BJ (cell line): Measurements from ENCODE around the gene PKD1L1. TPM values are rescaled to one million over a fixed set of nuclear protein-coding genes. Genes with fewer than 3 reads are reported as not detected.
A peak's percentile ranks its signal among the peaks of the same experiment; 100 is the strongest.

Experiments used
- CTCF ChIA-PET: fragments of 350-600 bp; formaldehyde crosslinking; extraction: SDS; loops from one replicate; lab custom pipeline; 2021; ENCODE audit warnings: antibody characterized with exemption, inconsistent platforms; lab: Yijun Ruan, JAX
- POLR2A ChIA-PET: fragments of 300-600 bp; sonication (Branson Sonifier 250); formaldehyde crosslinking; extraction: SDS; loops from one replicate; lab custom pipeline; 2021; ENCODE audit warnings: antibody characterized with exemption; lab: Charles Lee
- DNase-seq: peaks from one replicate; pipeline ENCODE4 v3.0.0-alpha.2; 2011; ENCODE audit warnings: low read depth
- H3K27me3 ChIP-seq: 2 replicates; pipeline ENCODE4 v1.6.0; 2011; ENCODE audit warnings: low read length; ENCODE audit not compliant: control insufficient read depth, insufficient read depth
- H3K36me3 ChIP-seq: 2 replicates; pipeline ENCODE4 v1.5.1; 2011; ENCODE audit warnings: low read length; ENCODE audit not compliant: control insufficient read depth, insufficient read depth
- H3K4me3 ChIP-seq: 2 replicates; pipeline ENCODE4 v1.5.1; 2011; ENCODE audit warnings: low read depth, mild to moderate bottlenecking, control low read depth, low read length
- CTCF ChIP-seq: IDR thresholded peaks from 2 replicates; pipeline ENCODE4 v1.5.1; 2011; ENCODE audit warnings: low read depth, mild to moderate bottlenecking, control low read depth, inconsistent platforms, low read length, moderate library complexity; ENCODE audit not compliant: insufficient read depth
- polyA plus RNA-seq: library from polyadenylated mRNA; depleted of rRNA; stranded (reverse); fragments of >200 nt; gene quantifications from 2 replicates; pipeline ENCODE4 v1.2.3, GENCODE V29; 2011

The PKD1L1 gene
- polyA plus RNA-seq, 1 experiment, result 0.13 TPM

GRCh38 chr7:47906883-47907282 lies 41.4 kb downstream of the PKD1L1 start:
- CTCF ChIA-PET, result interaction anchor here (1.0 kb wide), 1 partner anchor 9 kb away, joined by 3 read pairs; no protein-coding TSS in a partner anchor
- Histone ChIP-seq H3K4me3 (no peak overlapping the region), H3K27me3 (no peaks in the 10 kb centered on the region), H3K36me3 (no peaks in the 10 kb centered on the region)
- POLR2A ChIA-PET, result no interaction called here
- TF ChIP-seq CTCF, result no peak
- no peak for DNase-seq

- peak; percentile 22 for DNase-seq
- Histone ChIP-seq H3K27me3 (no peaks in the 10 kb centered on the region), H3K36me3 (no peaks in the 10 kb centered on the region), H3K4me3 (no peak overlapping the region)
- POLR2A ChIA-PET, result no interaction called here
- CTCF ChIA-PET, result no interaction called here
- no peak for TF ChIP-seq CTCF
These were observed 43.0 kb downstream of the PKD1L1 start for GRCh38 chr7:47905076-47905920.

GRCh38 chr7:47902013-47902412 lies 46.3 kb downstream of the PKD1L1 start:
- peaks cover 2% of the 10 kb centered on the region; the same call in 1 of the 2 replicates for H3K27me3 ChIP-seq
- H3K36me3 ChIP-seq, result no peaks in the 10 kb centered on the region
- no peak for TF ChIP-seq CTCF
- H3K4me3 ChIP-seq, result no peak overlapping the region
- no peak for DNase-seq
- POLR2A ChIA-PET, result no interaction called here
- CTCF ChIA-PET, result no interaction called here

GRCh38 chr7:47901542-47901941 lies 46.7 kb downstream of the PKD1L1 start:
- POLR2A ChIA-PET, result no interaction called here
- H3K36me3 ChIP-seq, result no peaks in the 10 kb centered on the region
- H3K4me3 ChIP-seq, result no peak overlapping the region
- H3K27me3 ChIP-seq, result peaks cover 2% of the 10 kb centered on the region; the same call in 1 of the 2 replicates
- no peak for TF ChIP-seq CTCF
- peak; percentile 6 for DNase-seq
- CTCF ChIA-PET, result no interaction called here

GRCh38 chr7:47897831-47898230 lies 50.4 kb downstream of the PKD1L1 start:
- Histone ChIP-seq H3K36me3 (no peaks in the 10 kb centered on the region), H3K27me3 (peaks cover 2% of the 10 kb centered on the region; the same call in 1 of the 2 replicates), H3K4me3 (no peak overlapping the region)
- ChIA-PET POLR2A (no interaction called here), CTCF (interaction anchor here (0.6 to 1.5 kb wide), 3 partner anchors 11 to 465 kb away, joined by 3 to 6 read pairs (median 4); no protein-coding TSS in a partner anchor)
- no peak for TF ChIP-seq CTCF
- DNase-seq, result no peak
